C4-2B (cell line): Measurements from ENCODE around the gene OCA2.

Experiments
- CTCF ChIP-seq: fragments of 450-650 bp; conservative IDR thresholded peaks from 2 replicates; pipeline ENCODE4 v1.5.1; 2017; ENCODE audit warnings: mild to moderate bottlenecking
- ZFX ChIP-seq: fragments of 450-650 bp; IDR thresholded peaks from 2 replicates; pipeline ENCODE4 v1.6.1; 2017

DNA sequence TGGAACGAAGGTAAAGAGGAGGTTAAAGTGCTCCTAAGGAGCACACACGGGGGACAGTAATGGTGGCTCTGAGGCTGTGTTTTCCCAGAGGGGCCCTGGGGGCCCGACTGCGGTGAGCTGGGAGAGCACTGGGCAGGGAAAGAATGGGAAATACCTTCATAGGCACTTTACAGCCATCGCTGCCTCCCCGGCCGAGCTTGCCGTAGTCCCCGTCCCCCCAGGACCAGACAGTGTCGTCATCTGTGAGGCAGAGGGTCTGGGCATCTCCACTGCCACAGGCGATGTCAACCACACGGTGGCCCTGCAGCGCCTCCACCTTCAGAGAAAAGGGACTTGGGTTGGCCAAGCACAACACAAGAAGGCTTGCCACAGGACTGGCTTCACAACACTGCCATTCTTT, 32.8 kb upstream of the OCA2 start:
- TF ChIP-seq ZFX = no peak; the same call in 1 of the 2 replicates
- TF ChIP-seq CTCF = no peak
